Measurements from ENCODE around the gene PAIP1.
A peak's percentile ranks its signal among the peaks of the same experiment; 100 is the strongest.
"Not testable (repeated sequence)": the region's sequence is repeated elsewhere in the genome, so short reads cannot be mapped to it uniquely, and the experiment has no call there.

Gene PAIP1

DNA sequence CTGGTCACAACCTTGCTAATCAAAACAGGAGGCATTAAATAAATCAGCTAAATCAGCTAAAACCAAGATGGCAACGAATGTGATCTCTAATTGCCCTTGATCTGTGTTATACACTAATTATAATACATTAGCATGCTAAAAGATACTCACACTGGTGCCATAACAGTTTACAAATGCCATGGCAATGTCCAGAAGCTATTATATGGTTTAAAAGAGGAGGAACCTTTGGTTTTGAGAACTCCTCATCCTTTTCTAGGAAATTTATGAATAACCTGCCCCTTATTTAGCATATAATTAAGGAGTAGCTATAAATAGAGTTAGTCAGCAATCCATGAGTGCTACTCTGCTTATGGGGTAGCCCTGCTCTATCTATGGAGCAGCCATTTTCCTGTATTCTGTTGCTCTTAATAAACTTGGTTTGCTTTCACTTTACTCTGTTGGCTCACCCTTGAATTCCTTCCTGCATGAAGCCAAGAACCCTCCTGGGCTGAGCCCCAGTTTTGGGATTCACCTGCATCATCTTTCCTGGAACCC lies 27.4 kb upstream of the PAIP1 start:
- no peak for TF ChIP-seq JUND (IDR thresholded peaks at IDR 0.05; ENCODE audit: low read depth)
- in situ Hi-C loops (cut with HindIII; ENCODE audit: low pct_unique_long_range_greater_than_20kb, low sequenced_read_pairs): no loop called here
- no peak for DNase-seq (ENCODE audit: low read depth in 1 of 2, low spot score in 1 of 2)

DNA sequence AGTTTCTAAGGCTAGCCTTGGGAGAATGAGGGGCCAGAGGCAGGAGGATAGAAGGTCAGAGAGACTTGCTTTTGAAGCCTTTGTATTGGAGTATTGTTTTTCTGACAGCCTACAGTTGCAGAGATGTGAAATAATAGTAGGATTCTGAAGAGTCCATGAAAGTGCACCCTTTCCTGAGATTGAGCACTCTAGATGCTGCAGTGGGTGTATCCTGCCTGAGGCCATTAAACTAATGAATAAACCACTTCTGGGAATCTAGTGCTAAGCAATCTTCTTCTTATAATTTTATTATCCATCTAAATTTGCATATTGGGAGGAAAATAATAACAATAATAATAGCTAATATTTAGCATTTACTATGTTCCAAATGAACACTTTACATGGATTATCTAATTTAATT lies 26.8 kb upstream of the PAIP1 start:
- TF ChIP-seq JUND (IDR thresholded peaks at IDR 0.05; ENCODE audit: low read depth): no peak
- in situ Hi-C loops (cut with HindIII; ENCODE audit: low pct_unique_long_range_greater_than_20kb, low sequenced_read_pairs): no loop called here
- DNase-seq (ENCODE audit: low read depth in 1 of 2, low spot score in 1 of 2): no peak

DNA sequence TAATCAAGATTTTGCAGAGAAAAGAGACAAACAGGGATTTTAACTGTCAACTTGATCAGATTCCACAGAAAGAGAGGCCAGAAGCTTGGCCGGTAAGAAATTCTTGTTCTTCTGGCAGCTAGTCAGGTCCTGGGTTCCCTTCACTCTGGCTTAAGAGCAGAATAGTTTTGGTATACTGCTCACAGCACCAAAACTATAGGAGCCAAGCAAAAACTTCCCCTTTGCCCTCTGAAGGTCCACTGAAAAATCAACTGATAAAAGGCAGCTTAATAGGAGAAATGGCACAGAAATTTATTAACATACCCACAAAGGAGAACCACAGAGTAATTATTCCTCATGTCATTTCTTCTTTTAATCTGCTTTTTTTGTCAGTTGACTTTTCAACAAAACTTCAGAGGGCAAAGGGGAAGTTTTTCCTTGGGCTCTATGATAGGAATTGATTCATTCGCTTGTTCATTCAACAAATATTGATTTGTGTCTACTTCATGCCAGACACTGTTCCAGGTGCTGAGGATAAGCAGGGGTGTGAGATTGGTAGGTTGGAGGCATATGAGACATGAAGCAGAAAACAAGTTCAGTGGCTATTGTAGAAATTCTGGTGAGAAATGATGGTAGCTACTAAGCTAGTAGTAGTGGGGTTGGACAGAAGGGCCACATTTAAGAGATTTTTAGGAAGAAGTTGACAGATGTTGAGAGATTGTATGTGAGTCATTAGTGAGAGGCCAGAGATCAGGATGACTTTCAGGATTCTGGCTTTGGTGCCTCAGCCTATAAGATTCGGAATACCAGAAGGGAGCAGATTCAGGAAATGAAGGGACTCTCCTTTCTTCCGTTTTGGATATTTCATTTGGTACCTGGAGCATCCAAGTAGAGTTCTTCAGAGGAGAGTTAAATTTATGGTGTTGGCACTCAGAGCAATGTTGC lies 25.5 kb upstream of the PAIP1 start:
- no peak for TF ChIP-seq JUND (IDR thresholded peaks at IDR 0.05; ENCODE audit: low read depth)
- no peak for DNase-seq (ENCODE audit: low read depth in 1 of 2, low spot score in 1 of 2)
- in situ Hi-C loops (cut with HindIII; ENCODE audit: low pct_unique_long_range_greater_than_20kb, low sequenced_read_pairs): no loop called here

GRCh38 chr5:43581398-43581797 lies 24.5 kb upstream of the PAIP1 start:
- in situ Hi-C loops (cut with HindIII; ENCODE audit: low pct_unique_long_range_greater_than_20kb, low sequenced_read_pairs): no loop called here
- no peak for TF ChIP-seq JUND (IDR thresholded peaks at IDR 0.05; ENCODE audit: low read depth)
- DNase-seq (ENCODE audit: low read depth in 1 of 2, low spot score in 1 of 2): no peak

GRCh38 chr5:43580402-43581210 lies 23.7 kb upstream of the PAIP1 start:
- in situ Hi-C loops (cut with HindIII; ENCODE audit: low pct_unique_long_range_greater_than_20kb, low sequenced_read_pairs); DNase-seq (ENCODE audit: low read depth in 1 of 2, low spot score in 1 of 2): not testable (repeated sequence)

- no peak for DNase-seq (ENCODE audit: low read depth in 1 of 2, low spot score in 1 of 2)
- TF ChIP-seq JUND (IDR thresholded peaks at IDR 0.05; ENCODE audit: low read depth): no peak
- in situ Hi-C loops (cut with HindIII; ENCODE audit: low pct_unique_long_range_greater_than_20kb, low sequenced_read_pairs): no loop called here
Measured at GRCh38 chr5:43573058-43573457, 16.2 kb upstream of the PAIP1 start.

- in situ Hi-C loops (cut with HindIII; ENCODE audit: low pct_unique_long_range_greater_than_20kb, low sequenced_read_pairs): no loop called here
- no peak for TF ChIP-seq JUND (IDR thresholded peaks at IDR 0.05; ENCODE audit: low read depth)
- peak in 1 of 2 experiments; percentile 67 for DNase-seq (ENCODE audit: low read depth in 1 of 2, low spot score in 1 of 2)
Measured at GRCh38 chr5:43572357-43572756, 15.5 kb upstream of the PAIP1 start.

DNA sequence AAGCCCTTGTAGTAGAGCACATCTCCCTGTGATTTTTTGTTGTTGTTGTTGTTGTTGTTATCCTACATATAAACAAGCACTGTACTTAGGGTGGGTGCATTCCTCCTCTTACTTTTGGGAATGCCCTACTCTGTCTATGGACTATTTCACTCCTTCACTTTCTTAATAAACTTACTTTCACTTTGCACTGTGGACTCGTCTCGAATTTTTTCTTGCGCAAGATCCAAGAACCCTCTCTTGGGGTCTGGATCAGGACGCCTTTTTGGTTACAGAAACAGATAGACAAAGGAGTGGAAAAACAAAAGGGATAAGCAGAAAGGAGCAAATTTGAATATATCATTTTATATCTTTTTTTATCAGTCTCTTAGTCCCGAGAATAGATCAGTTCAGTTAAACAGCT lies 14.4 kb upstream of the PAIP1 start:
- DNase-seq (ENCODE audit: low read depth in 1 of 2, low spot score in 1 of 2): no peak
- TF ChIP-seq JUND (IDR thresholded peaks at IDR 0.05; ENCODE audit: low read depth): no peak
- in situ Hi-C loops (cut with HindIII; ENCODE audit: low pct_unique_long_range_greater_than_20kb, low sequenced_read_pairs): no loop called here

DNA sequence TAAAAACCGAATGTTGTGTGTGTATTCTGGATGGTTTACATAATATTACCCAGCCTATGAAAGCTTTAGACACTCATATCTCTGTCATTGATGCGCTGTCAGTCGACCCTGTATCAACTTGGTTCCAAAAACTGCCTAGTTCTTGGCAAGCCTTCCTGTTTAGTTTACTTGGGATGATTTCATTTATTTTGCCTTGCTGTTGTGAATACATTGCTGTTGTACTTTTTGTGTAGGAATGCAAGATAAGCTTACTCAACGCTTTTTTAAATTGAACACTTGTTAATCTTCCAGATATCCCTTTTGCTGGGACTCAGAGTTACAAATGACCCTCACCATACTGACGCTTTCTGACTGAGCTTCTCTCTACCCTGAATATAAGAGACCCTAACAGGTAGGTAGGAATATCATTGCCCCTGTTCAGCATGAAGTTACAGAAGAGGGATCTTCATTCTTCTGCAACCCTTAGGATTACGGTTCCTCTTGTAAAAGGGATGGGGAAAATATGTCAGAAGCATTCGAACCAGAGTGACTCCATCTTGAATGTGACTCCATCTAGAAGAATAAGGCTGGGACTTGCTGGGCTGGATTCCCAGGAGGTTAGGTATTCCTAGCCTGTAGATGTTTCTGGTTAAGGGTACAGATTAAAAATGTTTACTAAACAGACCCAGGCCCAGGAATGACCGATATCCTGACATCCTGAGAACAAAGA lies 13.7 kb upstream of the PAIP1 start:
- no peak for TF ChIP-seq JUND (IDR thresholded peaks at IDR 0.05; ENCODE audit: low read depth)
- DNase-seq (ENCODE audit: low read depth in 1 of 2, low spot score in 1 of 2): no peak
- in situ Hi-C loops (cut with HindIII; ENCODE audit: low pct_unique_long_range_greater_than_20kb, low sequenced_read_pairs): no loop called here

DNA sequence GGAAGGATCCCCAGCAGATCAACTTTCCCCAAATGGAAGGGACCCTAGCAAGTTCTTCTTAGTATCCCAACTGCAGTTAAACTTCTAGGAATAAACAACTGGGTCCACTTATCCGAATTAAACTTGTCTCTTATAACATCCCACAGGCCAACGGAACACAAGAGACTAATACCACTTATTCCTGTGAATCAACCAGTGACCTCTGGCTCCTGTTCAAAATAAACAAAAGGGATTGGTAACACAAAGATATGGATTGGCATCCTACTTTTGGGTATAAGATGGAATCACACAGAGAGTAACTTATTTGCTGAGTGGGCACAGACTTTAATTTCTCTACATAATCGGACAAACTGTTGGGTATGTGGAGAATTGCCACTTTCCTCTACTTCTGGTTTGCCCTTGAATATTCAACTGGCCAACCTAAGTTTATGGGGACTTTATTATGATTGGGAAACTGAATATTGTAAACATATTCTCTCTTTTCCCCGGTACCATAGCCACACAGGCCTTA lies 12.4 kb upstream of the PAIP1 start:
- TF ChIP-seq JUND (IDR thresholded peaks at IDR 0.05; ENCODE audit: low read depth): no peak
- no peak for DNase-seq (ENCODE audit: low read depth in 1 of 2, low spot score in 1 of 2)
- in situ Hi-C loops (cut with HindIII; ENCODE audit: low pct_unique_long_range_greater_than_20kb, low sequenced_read_pairs): no loop called here

DNA sequence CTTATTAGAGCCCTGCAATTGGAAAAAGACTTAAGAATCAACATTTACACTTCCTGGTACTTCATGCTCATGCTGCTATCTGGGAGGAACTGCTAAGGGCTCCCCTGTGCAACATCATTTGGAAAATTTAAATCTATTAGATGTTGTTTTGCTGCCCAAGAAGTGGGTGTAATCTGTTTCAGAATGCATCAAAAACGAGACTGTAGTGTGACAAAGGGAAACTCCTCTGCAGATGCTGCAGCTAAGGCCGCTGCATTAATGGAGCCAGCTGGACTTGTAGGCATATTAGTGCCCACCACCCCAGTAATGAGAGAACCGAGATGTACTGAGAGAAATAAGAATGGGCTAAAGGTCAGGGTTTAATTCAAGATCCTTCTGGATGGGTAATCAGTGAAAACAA lies 11.1 kb upstream of the PAIP1 start:
- TF ChIP-seq JUND (IDR thresholded peaks at IDR 0.05; ENCODE audit: low read depth): no peak
- no peak for DNase-seq (ENCODE audit: low read depth in 1 of 2, low spot score in 1 of 2)
- in situ Hi-C loops (cut with HindIII; ENCODE audit: low pct_unique_long_range_greater_than_20kb, low sequenced_read_pairs): no loop called here

GRCh38 chr5:43565043-43565442 lies 8.2 kb upstream of the PAIP1 start:
- DNase-seq (ENCODE audit: low read depth in 1 of 2, low spot score in 1 of 2): no peak
- no peak for TF ChIP-seq JUND (IDR thresholded peaks at IDR 0.05; ENCODE audit: low read depth)
- in situ Hi-C loops (cut with HindIII; ENCODE audit: low pct_unique_long_range_greater_than_20kb, low sequenced_read_pairs): no loop called here

Data from T47D (cell line).